Motor neuron (in vitro differentiated cells): ENCODE results near the gene GDPD3. TPM values are rescaled to one million over a fixed set of nuclear protein-coding genes. Genes with fewer than 3 reads are reported as not detected.

Experiments
- ATAC-seq, 8 experiments: fragments of 200-7000 bp; cut with Tn5 transposase; replicated peaks in 6 of 8; 2 replicates each; pipeline ENCODE4 v1.8.0; 2021; ENCODE audit warnings: mild to moderate bottlenecking in 8 of 8, moderate library complexity in 8 of 8
- H3K27ac ChIP-seq, 2 donors: fragments of 250-450 bp; sonication (Bioruptor Pico); 2 replicates each; pipeline ENCODE4 v1.9.0; 2021; ENCODE audit warnings: antibody characterized with exemption in 2 of 2, mild to moderate bottlenecking in 2 of 2, moderate library complexity in 1 of 2
- H3K4me1 ChIP-seq, 2 donors: fragments of 250-450 bp; sonication (Bioruptor Pico); replicated peaks in 1 of 2; 2 replicates each; pipeline ENCODE4 v1.6.1; 2021; ENCODE audit warnings: antibody characterized with exemption in 2 of 2, mild to moderate bottlenecking in 2 of 2, moderate library complexity in 1 of 2
- H3K4me3 ChIP-seq, 5 donors: fragments of 250-450 bp; sonication (Bioruptor Pico); 2 replicates each; pipeline ENCODE4 v1.9.0; 2021; ENCODE audit warnings: antibody characterized with exemption in 5 of 5, mild to moderate bottlenecking in 5 of 5, moderate library complexity in 4 of 5
- WGBS, 10 experiments: fragments of 450-650 bp; shearing (Covaris generic); methylation state at CpG; one replicate each; pipeline ENCODE4 v1.0.0; 2022; 5-methylcytosine and 5-hydroxymethylcytosine counted together
- in situ Hi-C, 9 experiments: fragments of 400-800 bp; cut with MboI; loops; one replicate each; pipeline ENCODE4 v1.15.0; 2021; ENCODE audit warnings: low sequenced_read_pairs in 9 of 9, low pct_unique_long_range_greater_than_20kb in 2 of 9; ENCODE audit not compliant: unreplicated experiment in 9 of 9
- total RNA-seq, 8 experiments: library from RNA; unstranded; fragments of 300-600 nt; gene quantifications; 2 replicates each; pipeline versions ENCODE4 v1.2.3 to v1.2.4, GENCODE V29; 2022

The GDPD3 gene
- 1 to 10 TPM; 1.1 to 3.0 (median 2.1) TPM for total RNA-seq

GRCh38 chr16:30113031-30113710 lies at the start of gene GDPD3:
Gene GDPD3, minus strand, starts transcription at chr16:30113537. Its CDS starts 59 bp downstream, at chr16:30113478.
- in situ Hi-C loops: loop anchor here in 1 of 9 experiments (25.0 kb wide), 1 partner anchor 299 kb away; the partner anchor contains the start of gene ZNF771
- ATAC-seq: peak; percentile 30 to 93 (median 86)
- peaks cover 0 to 8% of the 10 kb centered on the region in 2 donors for H3K4me1 ChIP-seq
- WGBS, 10 experiments: 47 to 62% (median 48%) methylated on average over 5 to 11 of the region's 20 CpGs; no CpG with 5 or more reads in 7 of the 10 experiments
- H3K27ac ChIP-seq: peak within 1 kb of the TSS in 1 of 2 donors; percentile 36
- H3K4me3 ChIP-seq: no peak within 1 kb of the TSS

- Histone ChIP-seq H3K4me3 (no peak overlapping the region), H3K27ac (no peak overlapping the region), H3K4me1 (no peaks in the 10 kb centered on the region)
- in situ Hi-C loops: no loop called here
- 0 to 80% (median 47%) methylated on average over 1 of the region's 1 CpG; no CpG with 5 or more reads in 2 of the 10 experiments for WGBS, 10 experiments
- ATAC-seq: no peak
These were observed 43.9 kb upstream of the GDPD3 start for GRCh38 chr16:30157214-30157613.

- in situ Hi-C loops: no loop called here
These were observed 41.9 kb upstream of the GDPD3 start for GRCh38 chr16:30155188-30155587.

GRCh38 chr16:30152517-30152916 lies 39.2 kb upstream of the GDPD3 start:
- 73 to 96% (median 92%) methylated on average over 2 to 9 of the region's 9 CpGs; no CpG with 5 or more reads in 2 of the 10 experiments for WGBS, 10 experiments
- Histone ChIP-seq H3K4me1 (no peaks in the 10 kb centered on the region), H3K4me3 (no peak overlapping the region), H3K27ac (no peak overlapping the region)
- in situ Hi-C loops: no loop called here
- ATAC-seq: no peak

More at GRCh38 chr16:30155188-30155587, 41.9 kb upstream of the GDPD3 start:
- no peak overlapping the region for H3K4me3 ChIP-seq
- WGBS, 10 experiments: 58 to 100% (median 88%) methylated on average over 2 to 4 of the region's 5 CpGs; no CpG with 5 or more reads in 1 of the 10 experiments
- H3K27ac ChIP-seq: no peak overlapping the region
- H3K4me1 ChIP-seq: no peaks in the 10 kb centered on the region
- no peak for ATAC-seq

GRCh38 chr16:30151091-30151490 lies 37.8 kb upstream of the GDPD3 start:
- no peak for ATAC-seq
- H3K27ac ChIP-seq: no peak overlapping the region
- in situ Hi-C loops: no loop called here
- no peak overlapping the region for H3K4me3 ChIP-seq
- 63 to 100% (median 82%) methylated on average over 1 to 7 of the region's 7 CpGs; no CpG with 5 or more reads in 4 of the 10 experiments for WGBS, 10 experiments
- no peaks in the 10 kb centered on the region for H3K4me1 ChIP-seq

GRCh38 chr16:30149250-30149930 lies 36.1 kb upstream of the GDPD3 start:
- in situ Hi-C loops: no loop called here
- Histone ChIP-seq H3K27ac (no peak overlapping the region), H3K4me1 (no peaks in the 10 kb centered on the region), H3K4me3 (no peak overlapping the region)
- WGBS, 10 experiments: 25 to 88% (median 72%) methylated on average over 2 to 5 of the region's 5 CpGs; no CpG with 5 or more reads in 1 of the 10 experiments
- no peak for ATAC-seq

GRCh38 chr16:30147843-30148510 lies 34.6 kb upstream of the GDPD3 start:
- no peak for ATAC-seq
- in situ Hi-C loops: no loop called here
- WGBS, 10 experiments: 58 to 100% (median 85%) methylated on average over 1 to 2 of the region's 3 CpGs; no CpG with 5 or more reads in 4 of the 10 experiments

GRCh38 chr16:30145657-30146056 lies 32.3 kb upstream of the GDPD3 start:
- WGBS, 10 experiments: 0 to 100% (median 60%) methylated on average over 1 of the region's 1 CpG; no CpG with 5 or more reads in 1 of the 10 experiments
- no peaks in the 10 kb centered on the region for H3K4me1 ChIP-seq
- no peak overlapping the region for H3K4me3 ChIP-seq
- no peak for ATAC-seq
- in situ Hi-C loops: no loop called here
- H3K27ac ChIP-seq: no peak overlapping the region

More at GRCh38 chr16:30147843-30148510, 34.6 kb upstream of the GDPD3 start:
- Histone ChIP-seq H3K4me1 (no peaks in the 10 kb centered on the region), H3K4me3 (no peak overlapping the region), H3K27ac (no peak overlapping the region)

- no peak overlapping the region for H3K27ac ChIP-seq
- no peaks in the 10 kb centered on the region for H3K4me1 ChIP-seq
- H3K4me3 ChIP-seq: no peak overlapping the region
- in situ Hi-C loops: no loop called here
- no peak for ATAC-seq
- WGBS, 10 experiments: 0 to 100% (median 20%) methylated on average over 1 of the region's 1 CpG; no CpG with 5 or more reads in 4 of the 10 experiments
These were observed 31.6 kb upstream of the GDPD3 start for GRCh38 chr16:30144917-30145316.

GRCh38 chr16:30144017-30144416 lies 30.7 kb upstream of the GDPD3 start:
- Histone ChIP-seq H3K4me3 (no peak overlapping the region), H3K4me1 (no peaks in the 10 kb centered on the region), H3K27ac (no peak overlapping the region)
- ATAC-seq: no peak
- in situ Hi-C loops: no loop called here

GRCh38 chr16:30143347-30143702 lies 30.0 kb upstream of the GDPD3 start:
- H3K4me1 ChIP-seq: no peaks in the 10 kb centered on the region
- whole genome bisulfite sequencing, 10 experiments: 0 to 83% (median 46%) methylated on average over 1 to 2 of the region's 2 CpGs
- no peak overlapping the region for H3K4me3 ChIP-seq
- in situ Hi-C loops: no loop called here
- no peak overlapping the region for H3K27ac ChIP-seq
- ATAC-seq: no peak

GRCh38 chr16:30142672-30143346 lies 29.5 kb upstream of the GDPD3 start:
- no peaks in the 10 kb centered on the region for H3K4me1 ChIP-seq
- in situ Hi-C loops: no loop called here
- H3K4me3 ChIP-seq: no peak overlapping the region
- WGBS, 10 experiments: 17 to 82% (median 67%) methylated on average over 1 to 11 of the region's 13 CpGs; no CpG with 5 or more reads in 2 of the 10 experiments
- H3K27ac ChIP-seq: no peak overlapping the region
- ATAC-seq: peak in 2 of 8 experiments; percentile 29 to 37

GRCh38 chr16:30141750-30142149 lies 28.4 kb upstream of the GDPD3 start:
- no peak for ATAC-seq
- Histone ChIP-seq H3K4me3 (no peak overlapping the region), H3K4me1 (no peaks in the 10 kb centered on the region), H3K27ac (no peak overlapping the region)
- in situ Hi-C loops: no loop called here
- 90% methylated on average over 2 of the region's 2 CpGs; no CpG with 5 or more reads in 9 of the 10 experiments for WGBS, 10 experiments
